GM12873 (cell line): Measurements from ENCODE around the gene URGCP.

Experiments
- TF ChIP-seq, protein P1 (sequence below): IDR thresholded peaks from 2 replicates; pipeline ENCODE4 v1.5.1; 2012; ENCODE audit warnings: low read depth, mild to moderate bottlenecking, moderate library complexity, low read length, control low read depth; ENCODE audit not compliant: insufficient read depth; ENCODE audit errors: missing control alignments

The URGCP gene

GRCh38 chr7:43943417-43944187, 37.2 kb upstream of the URGCP start:
- TF ChIP-seq, protein P1, sequence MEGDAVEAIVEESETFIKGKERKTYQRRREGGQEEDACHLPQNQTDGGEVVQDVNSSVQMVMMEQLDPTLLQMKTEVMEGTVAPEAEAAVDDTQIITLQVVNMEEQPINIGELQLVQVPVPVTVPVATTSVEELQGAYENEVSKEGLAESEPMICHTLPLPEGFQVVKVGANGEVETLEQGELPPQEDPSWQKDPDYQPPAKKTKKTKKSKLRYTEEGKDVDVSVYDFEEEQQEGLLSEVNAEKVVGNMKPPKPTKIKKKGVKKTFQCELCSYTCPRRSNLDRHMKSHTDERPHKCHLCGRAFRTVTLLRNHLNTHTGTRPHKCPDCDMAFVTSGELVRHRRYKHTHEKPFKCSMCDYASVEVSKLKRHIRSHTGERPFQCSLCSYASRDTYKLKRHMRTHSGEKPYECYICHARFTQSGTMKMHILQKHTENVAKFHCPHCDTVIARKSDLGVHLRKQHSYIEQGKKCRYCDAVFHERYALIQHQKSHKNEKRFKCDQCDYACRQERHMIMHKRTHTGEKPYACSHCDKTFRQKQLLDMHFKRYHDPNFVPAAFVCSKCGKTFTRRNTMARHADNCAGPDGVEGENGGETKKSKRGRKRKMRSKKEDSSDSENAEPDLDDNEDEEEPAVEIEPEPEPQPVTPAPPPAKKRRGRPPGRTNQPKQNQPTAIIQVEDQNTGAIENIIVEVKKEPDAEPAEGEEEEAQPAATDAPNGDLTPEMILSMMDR, result no peak

DNA sequence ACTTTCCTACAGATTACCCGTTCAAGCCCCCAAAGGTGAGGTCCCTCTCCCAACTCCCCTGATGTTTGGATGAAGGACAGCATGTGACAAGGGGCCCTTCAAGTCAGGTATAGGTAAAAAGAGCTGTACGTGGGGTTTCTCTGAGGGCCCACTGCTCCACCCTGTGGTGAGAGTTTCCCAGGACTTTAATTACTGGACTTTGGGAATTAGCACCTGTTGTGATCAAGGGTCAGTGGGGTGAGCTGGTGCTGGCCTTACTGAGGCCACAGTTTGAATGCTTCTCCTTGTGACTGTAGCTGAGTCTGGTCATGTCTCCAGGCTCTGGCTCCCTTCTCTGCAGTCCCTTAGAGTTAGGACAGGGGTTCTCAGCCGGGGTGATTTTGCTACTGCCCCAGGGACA, 36.6 kb upstream of the URGCP start:
- TF ChIP-seq, protein P1, result no peak

DNA sequence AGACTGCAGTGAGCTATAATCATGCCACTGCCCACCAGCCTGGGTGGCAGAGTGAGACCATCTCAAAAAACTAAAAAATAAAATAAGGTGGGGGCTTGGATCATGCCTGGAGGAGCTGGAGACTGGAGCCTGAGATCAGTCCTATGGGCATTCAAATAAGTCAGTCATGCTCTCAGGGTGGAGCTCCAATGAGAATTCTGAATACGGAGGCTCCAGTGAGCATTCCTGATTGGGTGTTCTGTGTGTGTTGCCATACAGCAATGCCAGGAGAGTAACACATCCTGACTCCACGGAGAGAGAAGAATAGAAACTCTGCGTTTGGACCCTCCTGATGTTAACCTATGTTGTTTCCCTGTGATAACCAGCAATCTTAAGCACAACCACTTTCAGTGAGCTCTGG, 35.9 kb upstream of the URGCP start:
- TF ChIP-seq, protein P1, result no peak

- TF ChIP-seq, protein P1, result no peak
Observed at GRCh38 chr7:43938892-43939482, 32.6 kb upstream of the URGCP start.

DNA sequence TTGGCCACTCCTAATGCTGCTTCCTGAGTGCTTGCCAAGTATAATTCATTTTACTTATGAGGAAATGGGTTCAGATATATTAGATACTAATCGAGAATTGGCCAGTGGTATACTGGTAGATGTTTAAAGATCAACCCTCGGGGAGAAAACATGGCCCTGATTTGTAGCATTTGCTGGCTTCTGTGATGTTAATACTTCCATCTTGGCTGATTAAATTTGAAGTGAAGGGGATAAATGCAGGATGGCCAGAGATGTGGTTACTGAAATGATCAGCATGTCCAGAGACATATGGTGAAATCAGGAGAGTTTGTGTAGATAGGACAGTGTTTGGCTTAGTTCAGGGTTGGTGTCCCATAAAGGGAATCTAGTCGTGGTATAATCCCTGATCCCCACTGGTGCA, 31.0 kb upstream of the URGCP start:
- TF ChIP-seq, protein P1, result no peak

DNA sequence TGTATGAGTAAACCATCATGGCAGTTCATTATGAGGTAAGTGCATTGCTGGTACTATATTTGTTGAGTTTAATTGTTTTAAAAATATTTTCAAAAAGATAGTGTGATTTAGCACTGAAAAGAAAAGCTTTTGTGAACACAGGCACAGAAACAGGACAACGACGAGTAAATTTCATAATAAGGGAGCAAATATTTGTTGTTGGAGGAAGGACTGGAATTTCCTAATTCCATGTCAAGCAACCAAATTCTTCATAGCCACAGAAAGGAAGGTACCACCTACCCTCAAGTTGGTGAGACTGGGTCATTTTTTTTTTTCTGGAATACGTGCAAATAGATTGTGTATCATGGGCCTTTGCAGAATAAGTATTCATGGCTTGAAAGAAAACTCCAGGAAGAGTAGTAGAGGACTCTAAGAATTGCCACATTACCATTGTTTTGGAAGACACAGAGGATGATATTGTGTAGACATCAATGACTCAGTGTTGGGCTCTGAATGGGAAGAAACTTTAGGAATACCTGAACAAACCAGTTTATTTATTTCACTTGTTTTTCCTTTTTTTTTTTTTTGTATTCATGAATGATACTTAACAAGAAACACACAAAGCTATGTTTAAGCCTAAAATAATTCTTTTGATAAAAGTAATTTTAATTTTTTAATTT, 27.6 kb upstream of the URGCP start:
- TF ChIP-seq, protein P1, result no peak

DNA sequence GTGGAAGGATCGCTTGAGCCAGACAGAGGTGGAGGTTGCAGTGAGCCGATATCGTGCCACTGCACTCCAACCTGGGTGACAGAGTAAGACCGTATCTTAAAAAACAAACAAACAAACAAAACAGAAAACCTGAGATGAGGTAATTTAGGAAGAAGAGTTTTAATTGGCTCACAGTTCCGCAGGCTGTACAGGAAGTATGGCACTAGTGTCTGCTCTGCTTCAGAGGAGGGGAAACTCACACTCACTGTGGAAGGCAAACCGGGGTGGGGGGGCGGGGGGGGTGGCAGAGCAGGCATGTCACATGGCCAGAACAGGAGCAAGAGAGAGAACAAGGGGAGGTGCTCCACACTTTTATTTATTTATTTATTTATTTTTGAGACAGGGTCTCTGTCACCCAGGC, 24.9 kb upstream of the URGCP start:
- TF ChIP-seq, protein P1, result no peak
